Head of caudate nucleus (tissue), 42 donors: ENCODE results near the gene SAMD4A.

Experiments used
- DNase-seq, 42 donors: peaks; one replicate each; pipeline versions ENCODE4 v3.0.0 to v3.0.0-alpha.2; 2020 to 2021; ENCODE audit warnings: mixed read lengths in 7 of 42
- intact Hi-C: fragments of 100-400 bp; cut with DNase I; formaldehyde crosslinking; loops from one replicate; pipeline ENCODE4 v1.15.0; 2022

Gene SAMD4A

GRCh38 chr14:54708982-54709381, 142.1 kb downstream of the SAMD4A start:
- intact Hi-C loops: no loop called here
- no peak for DNase-seq

- intact Hi-C loops: no loop called here
- DNase-seq: no peak
These were observed 142.5 kb downstream of the SAMD4A start for GRCh38 chr14:54709444-54709843.

- DNase-seq: no peak
- intact Hi-C loops: no loop called here
These were observed 142.9 kb downstream of the SAMD4A start for GRCh38 chr14:54709867-54710266.

GRCh38 chr14:54711312-54711711, 144.4 kb downstream of the SAMD4A start:
- no peak for DNase-seq
- intact Hi-C loops: no loop called here

- intact Hi-C loops: no loop called here
These were observed 145.0 kb downstream of the SAMD4A start for GRCh38 chr14:54711812-54712464.

GRCh38 chr14:54712465-54713200, 145.7 kb downstream of the SAMD4A start:
- intact Hi-C loops: no loop called here
- DNase-seq: no peak

More at GRCh38 chr14:54711812-54712464, 145.0 kb downstream of the SAMD4A start:
- DNase-seq: no peak

GRCh38 chr14:54713379-54713778, 146.5 kb downstream of the SAMD4A start:
- no peak for DNase-seq
- intact Hi-C loops: no loop called here

- DNase-seq: peak in 4 of 42 donors; percentile 18 to 65 (median 39)
- intact Hi-C loops: no loop called here
These were observed 148.3 kb downstream of the SAMD4A start for GRCh38 chr14:54715239-54715638.

GRCh38 chr14:54715811-54716210, 148.9 kb downstream of the SAMD4A start:
- DNase-seq: no peak
- intact Hi-C loops: no loop called here

GRCh38 chr14:54716862-54717261, 149.9 kb downstream of the SAMD4A start:
- no peak for DNase-seq
- intact Hi-C loops: no loop called here

- DNase-seq: no peak
- intact Hi-C loops: no loop called here
These were observed 151.1 kb downstream of the SAMD4A start for GRCh38 chr14:54718046-54718445.

GRCh38 chr14:54719406-54719805, 152.5 kb downstream of the SAMD4A start:
- intact Hi-C loops: no loop called here
- DNase-seq: no peak

GRCh38 chr14:54722791-54723432, 156.0 kb downstream of the SAMD4A start:
- DNase-seq: peak in 1 of 42 donors; percentile 43
- intact Hi-C loops: no loop called here

- DNase-seq: no peak
- intact Hi-C loops: no loop called here
These were observed 157.2 kb downstream of the SAMD4A start for GRCh38 chr14:54724123-54724522.

- intact Hi-C loops: no loop called here
- no peak for DNase-seq
These were observed 157.9 kb downstream of the SAMD4A start for GRCh38 chr14:54724676-54725325.

GRCh38 chr14:54725998-54726397, 159.1 kb downstream of the SAMD4A start:
- intact Hi-C loops: no loop called here
- no peak for DNase-seq

- intact Hi-C loops: no loop called here
- peak in 2 of 42 donors; percentile 12 to 46 for DNase-seq
These were observed 161.0 kb downstream of the SAMD4A start for GRCh38 chr14:54727929-54728328.

- intact Hi-C loops: no loop called here
- peak in 15 of 42 donors; percentile 10 to 67 (median 27) for DNase-seq
These were observed 162.0 kb downstream of the SAMD4A start for GRCh38 chr14:54728700-54729527.
